Measurements from ENCODE around the gene PARD3B.

The PARD3B gene

DNA sequence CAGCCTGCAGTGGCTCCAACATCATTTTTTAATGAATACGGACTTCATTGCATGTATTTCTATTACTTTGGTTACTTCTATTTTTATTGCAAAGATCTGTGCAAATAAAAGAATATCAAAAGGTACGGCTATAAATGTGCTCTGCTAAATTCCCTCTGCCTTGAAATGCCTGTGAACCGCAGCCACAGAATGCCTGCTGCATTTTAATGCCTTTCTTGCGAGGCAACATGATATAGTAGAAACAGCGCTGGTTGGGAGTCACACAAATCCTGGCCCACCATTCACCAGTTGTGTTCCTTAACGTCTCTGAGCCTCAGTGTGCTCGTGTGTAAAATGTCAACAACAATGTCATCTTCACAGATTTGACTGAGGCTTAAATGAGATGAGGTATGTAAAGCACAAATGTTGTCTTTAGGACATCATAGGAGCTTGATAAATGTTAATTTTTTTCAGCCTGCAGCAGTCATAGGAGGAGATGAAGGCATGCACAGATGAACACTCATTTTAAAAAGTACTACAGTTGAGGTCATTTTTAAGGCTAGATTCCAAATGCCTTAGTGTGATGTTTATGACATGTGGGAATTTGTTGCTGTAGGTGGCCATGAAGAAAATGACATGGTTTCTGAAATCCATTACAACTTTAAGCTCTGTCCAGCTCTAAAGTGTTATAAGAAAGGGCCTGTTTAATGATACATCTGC lies 949.4 kb downstream of the PARD3B start:
- H3K36me3 ChIP-seq (ENCODE audit: insufficient read depth, low read length) = no peaks in the 10 kb centered on the region
- H3K4me1 ChIP-seq (ENCODE audit: control insufficient read depth, insufficient read depth, low read length) = no peaks in the 10 kb centered on the region
- H3K27me3 ChIP-seq (ENCODE audit: control insufficient read depth, insufficient read depth, low read length) = no peaks in the 10 kb centered on the region
- H3K9me3 ChIP-seq (replicated peaks; ENCODE audit: low read length) = no peaks in the 10 kb centered on the region
- H3K9ac ChIP-seq (ENCODE audit: low read depth, low read length) = no peak overlapping the region
- no peak overlapping the region for H3K4me2 ChIP-seq (ENCODE audit: low read length)
- H3K4me3 ChIP-seq (ENCODE audit: low read length) = no peak overlapping the region

DNA sequence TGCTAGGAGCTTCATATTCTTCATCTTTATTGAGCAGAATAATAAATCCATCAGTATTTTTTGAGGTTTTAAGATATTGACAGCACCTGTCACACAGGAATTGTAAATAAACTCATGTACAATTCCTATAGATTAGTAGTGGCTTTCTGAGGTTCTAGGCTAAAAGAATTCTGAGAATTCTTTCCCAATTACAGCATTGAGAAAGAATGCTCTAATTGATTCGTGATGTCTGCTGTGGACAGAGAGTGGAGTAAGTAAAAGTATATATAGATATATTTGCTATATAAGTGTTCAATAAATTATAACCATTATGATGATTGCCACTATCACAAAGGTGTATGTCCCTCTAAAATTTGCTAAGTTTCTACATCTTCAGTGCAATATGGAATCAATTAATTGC lies 950.5 kb downstream of the PARD3B start:
- Histone ChIP-seq H3K4me3 (ENCODE audit: low read length) (no peak overlapping the region), H3K36me3 (ENCODE audit: insufficient read depth, low read length) (no peaks in the 10 kb centered on the region), H3K9ac (ENCODE audit: low read depth, low read length) (no peak overlapping the region), H3K4me2 (ENCODE audit: low read length) (no peak overlapping the region), H3K4me1 (ENCODE audit: control insufficient read depth, insufficient read depth, low read length) (no peaks in the 10 kb centered on the region), H3K9me3 (replicated peaks; ENCODE audit: low read length) (no peaks in the 10 kb centered on the region), H3K27me3 (ENCODE audit: control insufficient read depth, insufficient read depth, low read length) (no peaks in the 10 kb centered on the region)

DNA sequence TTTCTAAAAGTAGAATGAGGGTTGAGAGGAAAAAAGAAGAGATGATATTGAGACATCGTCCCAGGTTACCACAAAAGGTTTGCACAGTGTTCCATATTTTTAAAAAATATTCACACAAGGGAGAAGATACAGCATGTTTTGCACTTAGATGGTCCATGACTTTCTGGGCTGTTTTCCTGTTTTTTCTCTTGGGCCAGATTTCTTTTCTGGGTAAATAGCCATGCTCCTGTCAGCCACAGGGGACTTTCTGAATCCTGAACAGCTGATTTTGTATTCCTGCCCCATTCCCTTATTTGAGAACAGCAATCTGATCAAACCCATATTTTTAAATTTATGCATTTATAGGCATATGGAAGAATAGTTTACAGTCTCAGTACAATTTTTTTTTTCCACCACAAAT lies 951.1 kb downstream of the PARD3B start:
- no peak overlapping the region for H3K9ac ChIP-seq (ENCODE audit: low read depth, low read length)
- H3K4me2 ChIP-seq (ENCODE audit: low read length) = no peak overlapping the region
- H3K36me3 ChIP-seq (ENCODE audit: insufficient read depth, low read length) = no peaks in the 10 kb centered on the region
- no peaks in the 10 kb centered on the region for H3K27me3 ChIP-seq (ENCODE audit: control insufficient read depth, insufficient read depth, low read length)
- H3K9me3 ChIP-seq (replicated peaks; ENCODE audit: low read length) = no peaks in the 10 kb centered on the region
- no peak overlapping the region for H3K4me3 ChIP-seq (ENCODE audit: low read length)
- H3K4me1 ChIP-seq (ENCODE audit: control insufficient read depth, insufficient read depth, low read length) = no peaks in the 10 kb centered on the region

DNA sequence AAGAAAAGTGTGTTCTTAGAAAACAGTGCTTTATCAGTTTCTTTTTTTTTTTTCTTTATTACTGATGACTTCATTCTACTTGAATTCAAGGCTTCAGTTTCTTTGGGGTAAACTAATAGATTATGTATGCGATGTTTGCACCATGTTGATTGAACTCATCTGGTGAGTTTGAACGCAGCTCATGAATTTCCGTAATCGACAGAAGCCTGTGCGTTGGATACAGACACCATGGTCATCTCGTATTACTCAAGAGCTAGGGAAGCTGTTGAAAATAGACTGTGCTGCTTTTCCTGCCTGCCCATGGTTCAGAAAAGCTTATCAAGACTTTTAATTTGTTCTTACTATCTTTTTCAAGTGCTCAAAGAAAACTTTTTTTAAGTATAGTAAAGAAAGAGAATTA lies 951.5 kb downstream of the PARD3B start:
- Histone ChIP-seq H3K4me3 (ENCODE audit: low read length) (no peak overlapping the region), H3K4me2 (ENCODE audit: low read length) (peak overlapping the region; percentile 20), H3K4me1 (ENCODE audit: control insufficient read depth, insufficient read depth, low read length) (no peaks in the 10 kb centered on the region), H3K9me3 (replicated peaks; ENCODE audit: low read length) (no peaks in the 10 kb centered on the region), H3K27me3 (ENCODE audit: control insufficient read depth, insufficient read depth, low read length) (no peaks in the 10 kb centered on the region), H3K36me3 (ENCODE audit: insufficient read depth, low read length) (no peaks in the 10 kb centered on the region), H3K9ac (ENCODE audit: low read depth, low read length) (no peak overlapping the region)

DNA sequence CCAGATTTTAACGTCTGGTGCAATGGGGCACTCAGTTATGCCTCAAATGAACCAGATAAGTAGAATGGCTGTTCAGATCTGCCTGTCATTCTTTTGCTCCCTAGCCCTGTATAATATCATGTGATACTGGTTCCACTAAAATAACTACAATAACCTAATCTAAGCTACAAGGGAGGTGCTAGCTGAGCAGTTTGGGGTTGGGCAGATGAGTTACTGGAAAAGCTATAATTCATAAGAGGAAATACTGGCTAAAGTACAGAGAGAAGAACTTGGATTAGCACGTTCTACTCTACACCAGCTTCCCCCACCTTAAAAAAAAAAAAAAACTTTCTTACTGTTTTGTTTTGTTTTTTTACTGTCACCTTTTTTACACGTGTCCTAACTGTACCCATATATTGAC lies 953.7 kb downstream of the PARD3B start:
- Histone ChIP-seq H3K4me2 (ENCODE audit: low read length) (no peak overlapping the region), H3K9ac (ENCODE audit: low read depth, low read length) (no peak overlapping the region), H3K27me3 (ENCODE audit: control insufficient read depth, insufficient read depth, low read length) (no peaks in the 10 kb centered on the region), H3K36me3 (ENCODE audit: insufficient read depth, low read length) (no peaks in the 10 kb centered on the region), H3K4me3 (ENCODE audit: low read length) (no peak overlapping the region), H3K4me1 (ENCODE audit: control insufficient read depth, insufficient read depth, low read length) (no peaks in the 10 kb centered on the region), H3K9me3 (replicated peaks; ENCODE audit: low read length) (no peaks in the 10 kb centered on the region)

DNA sequence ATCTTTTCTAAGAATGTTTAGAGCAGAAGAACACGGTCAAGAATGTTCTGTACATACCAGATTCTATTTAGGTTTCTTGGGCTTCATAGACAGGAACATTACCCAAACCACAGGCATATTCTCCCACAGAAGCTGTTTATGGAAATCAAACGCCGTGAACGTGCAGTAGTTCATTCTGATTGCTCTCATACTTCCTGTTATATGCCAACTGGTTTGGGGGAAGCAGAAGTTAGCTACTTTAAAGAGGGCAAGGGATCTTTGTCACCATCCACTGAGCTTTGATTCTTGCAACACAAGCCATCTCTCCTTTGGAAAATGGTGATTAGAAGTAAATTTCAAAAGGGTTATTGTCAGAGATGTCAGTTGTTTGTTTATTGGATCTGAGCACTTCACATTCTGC lies 954.8 kb downstream of the PARD3B start:
- no peaks in the 10 kb centered on the region for H3K36me3 ChIP-seq (ENCODE audit: insufficient read depth, low read length)
- H3K9me3 ChIP-seq (replicated peaks; ENCODE audit: low read length) = no peaks in the 10 kb centered on the region
- no peak overlapping the region for H3K4me2 ChIP-seq (ENCODE audit: low read length)
- no peak overlapping the region for H3K4me3 ChIP-seq (ENCODE audit: low read length)
- no peak overlapping the region for H3K9ac ChIP-seq (ENCODE audit: low read depth, low read length)
- H3K4me1 ChIP-seq (ENCODE audit: control insufficient read depth, insufficient read depth, low read length) = no peaks in the 10 kb centered on the region
- no peaks in the 10 kb centered on the region for H3K27me3 ChIP-seq (ENCODE audit: control insufficient read depth, insufficient read depth, low read length)

DNA sequence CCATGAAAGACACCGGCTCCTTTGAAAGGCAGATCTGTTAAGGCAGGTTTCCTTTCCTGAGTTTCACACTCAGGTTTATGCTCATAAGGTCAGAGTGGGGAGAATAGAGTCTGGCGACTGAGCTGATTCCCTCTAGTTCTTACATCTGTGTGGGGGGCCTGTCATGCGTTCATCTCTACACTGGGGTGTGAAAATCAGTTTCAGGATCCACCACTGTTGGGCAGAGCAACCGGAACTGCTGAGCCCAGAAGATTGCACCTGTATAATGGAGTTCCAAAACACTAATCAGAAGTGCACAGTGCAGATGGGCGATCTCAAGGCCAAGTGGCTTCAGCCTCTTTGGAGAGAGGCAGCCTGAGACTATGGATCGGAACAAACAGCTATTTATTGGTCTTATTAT lies 955.7 kb downstream of the PARD3B start:
- no peaks in the 10 kb centered on the region for H3K4me1 ChIP-seq (ENCODE audit: control insufficient read depth, insufficient read depth, low read length)
- no peak overlapping the region for H3K4me3 ChIP-seq (ENCODE audit: low read length)
- H3K9me3 ChIP-seq (replicated peaks; ENCODE audit: low read length) = no peaks in the 10 kb centered on the region
- no peak overlapping the region for H3K4me2 ChIP-seq (ENCODE audit: low read length)
- no peaks in the 10 kb centered on the region for H3K36me3 ChIP-seq (ENCODE audit: insufficient read depth, low read length)
- no peak overlapping the region for H3K9ac ChIP-seq (ENCODE audit: low read depth, low read length)
- no peaks in the 10 kb centered on the region for H3K27me3 ChIP-seq (ENCODE audit: control insufficient read depth, insufficient read depth, low read length)

DNA sequence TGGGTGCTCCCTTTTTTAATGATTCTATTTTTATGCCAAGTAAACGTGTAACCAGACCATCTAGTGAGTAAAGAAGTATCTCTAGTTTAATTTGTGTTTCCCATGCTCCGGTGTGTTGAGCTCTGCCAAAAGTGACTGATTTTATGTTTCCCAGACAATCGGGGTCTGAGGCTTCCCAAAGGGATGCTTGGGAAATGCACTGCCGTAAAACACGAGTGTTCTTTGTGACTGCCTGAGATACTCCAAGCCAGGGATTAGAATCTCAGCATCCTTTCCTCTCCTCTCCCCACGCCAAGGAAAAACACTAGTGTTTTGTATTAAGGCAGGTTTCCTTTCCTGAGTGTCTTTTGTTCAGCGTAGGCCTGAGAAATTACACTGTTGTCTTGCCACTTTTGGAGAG lies 956.6 kb downstream of the PARD3B start:
- H3K4me2 ChIP-seq (ENCODE audit: low read length) = no peak overlapping the region
- H3K4me1 ChIP-seq (ENCODE audit: control insufficient read depth, insufficient read depth, low read length) = no peaks in the 10 kb centered on the region
- H3K36me3 ChIP-seq (ENCODE audit: insufficient read depth, low read length) = no peaks in the 10 kb centered on the region
- no peak overlapping the region for H3K4me3 ChIP-seq (ENCODE audit: low read length)
- no peaks in the 10 kb centered on the region for H3K27me3 ChIP-seq (ENCODE audit: control insufficient read depth, insufficient read depth, low read length)
- no peaks in the 10 kb centered on the region for H3K9me3 ChIP-seq (replicated peaks; ENCODE audit: low read length)
- no peak overlapping the region for H3K9ac ChIP-seq (ENCODE audit: low read depth, low read length)

DNA sequence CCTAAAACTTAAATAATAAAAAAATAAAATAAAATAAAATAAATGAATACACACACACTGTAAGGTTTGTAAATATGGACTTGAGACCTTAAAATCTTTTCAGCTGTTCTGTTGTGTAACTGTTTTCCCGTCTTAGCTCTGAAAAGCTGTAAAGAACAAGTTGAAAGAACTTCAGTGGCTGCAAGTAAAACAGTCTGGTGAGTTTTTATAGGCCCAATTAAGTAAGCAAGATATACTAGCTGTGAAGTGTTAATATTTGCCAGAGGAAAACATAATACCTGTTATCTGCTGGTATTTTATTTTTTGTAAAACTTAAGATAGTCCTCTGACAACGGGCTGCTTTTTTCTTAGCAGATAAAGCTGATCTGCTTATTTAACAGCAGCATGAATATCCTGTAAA lies 960.1 kb downstream of the PARD3B start:
- no peak overlapping the region for H3K4me3 ChIP-seq (ENCODE audit: low read length)
- H3K4me1 ChIP-seq (ENCODE audit: control insufficient read depth, insufficient read depth, low read length) = no peaks in the 10 kb centered on the region
- H3K36me3 ChIP-seq (ENCODE audit: insufficient read depth, low read length) = no peaks in the 10 kb centered on the region
- H3K4me2 ChIP-seq (ENCODE audit: low read length) = no peak overlapping the region
- H3K9me3 ChIP-seq (replicated peaks; ENCODE audit: low read length) = no peaks in the 10 kb centered on the region
- H3K9ac ChIP-seq (ENCODE audit: low read depth, low read length) = no peak overlapping the region
- H3K27me3 ChIP-seq (ENCODE audit: control insufficient read depth, insufficient read depth, low read length) = no peaks in the 10 kb centered on the region

DNA sequence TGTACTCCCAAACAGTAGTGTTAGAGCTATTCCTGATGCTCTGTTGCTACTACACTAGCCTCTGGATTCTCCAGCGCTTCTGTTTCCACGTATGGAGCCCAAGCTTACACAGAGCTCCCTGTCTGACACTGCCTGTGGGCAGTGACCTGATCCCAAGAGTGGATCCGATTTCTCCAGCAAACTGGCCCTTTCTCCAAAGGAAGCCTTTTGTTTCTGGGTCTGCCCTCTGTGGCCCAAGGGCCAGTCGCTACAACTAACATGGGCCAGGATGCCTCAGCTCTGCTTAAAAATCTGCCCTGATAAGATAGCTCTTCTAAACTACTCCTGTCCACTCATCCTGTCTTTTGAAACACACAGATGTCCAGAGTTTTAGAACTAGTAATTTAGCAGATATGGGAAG lies 964.4 kb downstream of the PARD3B start:
- H3K4me1 ChIP-seq (ENCODE audit: control insufficient read depth, insufficient read depth, low read length) = peaks cover 8% of the 10 kb centered on the region
- H3K9ac ChIP-seq (ENCODE audit: low read depth, low read length) = no peak overlapping the region
- H3K27me3 ChIP-seq (ENCODE audit: control insufficient read depth, insufficient read depth, low read length) = no peaks in the 10 kb centered on the region
- H3K9me3 ChIP-seq (replicated peaks; ENCODE audit: low read length) = no peaks in the 10 kb centered on the region
- H3K36me3 ChIP-seq (ENCODE audit: insufficient read depth, low read length) = no peaks in the 10 kb centered on the region
- H3K4me2 ChIP-seq (ENCODE audit: low read length) = no peak overlapping the region
- no peak overlapping the region for H3K4me3 ChIP-seq (ENCODE audit: low read length)

DNA sequence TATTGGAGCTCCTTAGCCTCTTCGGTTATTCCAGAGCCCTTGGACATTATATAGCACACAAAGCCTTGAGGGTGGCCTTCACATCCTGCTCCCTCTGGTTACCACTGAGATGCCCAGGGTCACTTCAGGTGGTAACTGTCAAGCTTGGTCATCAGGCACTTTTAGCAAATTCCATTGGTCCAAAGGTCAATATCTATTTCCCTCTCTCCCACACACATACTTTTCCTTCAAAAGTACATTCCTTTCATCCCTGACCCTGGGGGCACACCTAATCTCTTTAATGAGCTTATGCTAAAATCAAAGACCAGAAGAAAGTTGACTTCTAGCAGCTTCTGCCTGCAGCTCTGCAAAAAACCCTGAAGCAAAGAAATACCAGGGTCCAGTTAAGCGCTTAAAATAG lies 965.1 kb downstream of the PARD3B start:
- no peak overlapping the region for H3K9ac ChIP-seq (ENCODE audit: low read depth, low read length)
- peaks cover 8% of the 10 kb centered on the region for H3K4me1 ChIP-seq (ENCODE audit: control insufficient read depth, insufficient read depth, low read length)
- no peak overlapping the region for H3K4me2 ChIP-seq (ENCODE audit: low read length)

DNA sequence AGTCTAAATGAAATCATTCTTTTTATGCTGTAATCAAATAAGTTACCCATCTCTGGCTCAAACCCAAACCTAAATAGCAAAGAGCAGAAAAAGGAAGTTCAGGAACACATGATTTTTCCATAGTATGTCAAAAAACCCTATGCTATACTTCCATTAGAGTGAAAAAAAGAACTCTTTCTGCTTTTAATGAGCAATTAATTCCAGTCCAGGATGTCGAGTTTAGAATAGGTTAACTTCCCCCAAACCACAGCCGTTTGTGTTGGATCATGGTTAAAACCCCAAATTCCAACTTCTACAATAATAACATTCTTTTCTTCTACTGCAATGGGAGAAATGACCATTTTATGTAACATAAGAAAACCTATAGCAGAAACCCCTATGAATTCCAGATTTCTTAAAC lies 965.9 kb downstream of the PARD3B start:
- no peaks in the 10 kb centered on the region for H3K27me3 ChIP-seq (ENCODE audit: control insufficient read depth, insufficient read depth, low read length)
- H3K4me2 ChIP-seq (ENCODE audit: low read length) = no peak overlapping the region
- no peaks in the 10 kb centered on the region for H3K36me3 ChIP-seq (ENCODE audit: insufficient read depth, low read length)
- H3K9ac ChIP-seq (ENCODE audit: low read depth, low read length) = no peak overlapping the region
- no peaks in the 10 kb centered on the region for H3K9me3 ChIP-seq (replicated peaks; ENCODE audit: low read length)
- peaks cover 8% of the 10 kb centered on the region for H3K4me1 ChIP-seq (ENCODE audit: control insufficient read depth, insufficient read depth, low read length)
- no peak overlapping the region for H3K4me3 ChIP-seq (ENCODE audit: low read length)

More for the DNA sequence above, 965.1 kb downstream of the PARD3B start:
- Histone ChIP-seq H3K9me3 (replicated peaks; ENCODE audit: low read length) (no peaks in the 10 kb centered on the region), H3K36me3 (ENCODE audit: insufficient read depth, low read length) (no peaks in the 10 kb centered on the region), H3K27me3 (ENCODE audit: control insufficient read depth, insufficient read depth, low read length) (no peaks in the 10 kb centered on the region), H3K4me3 (ENCODE audit: low read length) (no peak overlapping the region)

Measured in skeletal muscle satellite cell (primary cell).